Measurements from ENCODE around the gene CCR6. TPM values are rescaled to one million over a fixed set of nuclear protein-coding genes. Genes with fewer than 3 reads are reported as not detected.

The CCR6 gene
- total RNA-seq, 1 donor from 2014 or later: not detected

DNA sequence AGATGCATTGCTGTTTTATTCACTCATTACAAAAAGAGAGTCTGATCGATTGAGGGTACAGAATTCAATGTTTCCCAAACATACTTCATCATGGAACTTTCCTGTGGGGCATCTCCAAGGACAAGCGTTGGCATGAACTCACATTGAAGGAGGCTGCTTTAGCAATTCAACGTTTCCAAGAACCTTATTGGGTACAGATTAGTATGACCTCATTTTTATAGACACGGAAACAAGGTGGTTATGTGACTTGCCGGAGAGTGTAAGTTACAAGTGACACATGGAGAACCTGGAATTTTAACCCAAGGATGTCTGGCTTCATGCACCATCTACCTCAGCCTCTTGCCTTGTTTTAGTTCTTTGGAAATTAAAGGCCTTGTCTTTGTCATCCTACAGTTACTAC is 26.1 kb downstream of the CCR6 start:
- intact Hi-C loops (cut with DNase I): loop anchor here (10.0 kb wide), 1 partner anchor 374 kb away; no protein-coding TSS in a partner anchor
- H3K9me3 ChIP-seq: no peaks in the 10 kb centered on the region
- TF ChIP-seq, protein P1, sequence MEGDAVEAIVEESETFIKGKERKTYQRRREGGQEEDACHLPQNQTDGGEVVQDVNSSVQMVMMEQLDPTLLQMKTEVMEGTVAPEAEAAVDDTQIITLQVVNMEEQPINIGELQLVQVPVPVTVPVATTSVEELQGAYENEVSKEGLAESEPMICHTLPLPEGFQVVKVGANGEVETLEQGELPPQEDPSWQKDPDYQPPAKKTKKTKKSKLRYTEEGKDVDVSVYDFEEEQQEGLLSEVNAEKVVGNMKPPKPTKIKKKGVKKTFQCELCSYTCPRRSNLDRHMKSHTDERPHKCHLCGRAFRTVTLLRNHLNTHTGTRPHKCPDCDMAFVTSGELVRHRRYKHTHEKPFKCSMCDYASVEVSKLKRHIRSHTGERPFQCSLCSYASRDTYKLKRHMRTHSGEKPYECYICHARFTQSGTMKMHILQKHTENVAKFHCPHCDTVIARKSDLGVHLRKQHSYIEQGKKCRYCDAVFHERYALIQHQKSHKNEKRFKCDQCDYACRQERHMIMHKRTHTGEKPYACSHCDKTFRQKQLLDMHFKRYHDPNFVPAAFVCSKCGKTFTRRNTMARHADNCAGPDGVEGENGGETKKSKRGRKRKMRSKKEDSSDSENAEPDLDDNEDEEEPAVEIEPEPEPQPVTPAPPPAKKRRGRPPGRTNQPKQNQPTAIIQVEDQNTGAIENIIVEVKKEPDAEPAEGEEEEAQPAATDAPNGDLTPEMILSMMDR (IDR thresholded peaks at IDR 0.05): no peak
- no peaks in the 10 kb centered on the region for H3K27me3 ChIP-seq
- H3K4me1 ChIP-seq: no peaks in the 10 kb centered on the region
- no peak for DNase-seq (ENCODE audit: low spot score in 2 of 2)
- H3K27ac ChIP-seq: no peak overlapping the region
- H3K4me3 ChIP-seq: no peak overlapping the region
- no peaks in the 10 kb centered on the region for H3K36me3 ChIP-seq

DNA sequence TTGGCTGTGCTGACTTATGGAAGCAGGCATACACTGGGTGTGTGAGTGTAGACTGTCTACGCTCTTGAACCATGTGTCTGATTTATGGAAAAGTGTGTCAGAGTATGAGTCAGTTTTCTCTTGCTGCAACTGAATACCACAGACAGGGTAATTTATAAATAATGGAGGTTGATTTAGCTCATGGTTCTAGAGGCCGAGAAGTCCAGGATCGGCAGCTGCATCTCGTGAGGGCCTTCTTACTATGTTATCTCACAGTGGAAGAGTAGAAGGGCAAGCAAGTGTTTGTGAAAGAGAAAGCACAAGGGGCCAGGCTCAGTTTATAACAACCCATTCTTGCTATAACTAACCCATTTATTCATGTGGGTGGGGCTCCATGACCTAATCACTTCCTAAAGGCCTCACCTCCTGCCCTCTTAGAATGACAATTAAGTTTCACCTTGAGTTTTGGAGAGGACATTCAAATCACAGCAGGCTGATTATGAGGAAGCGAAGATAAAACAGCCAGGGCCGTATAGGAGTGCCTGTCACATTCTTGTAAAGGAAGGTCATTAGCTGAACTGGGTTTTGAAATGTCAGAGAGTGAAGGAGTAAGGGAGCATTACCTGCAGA is 28.1 kb downstream of the CCR6 start:
- intact Hi-C loops (cut with DNase I): no loop called here
- no peak overlapping the region for H3K4me3 ChIP-seq
- H3K27ac ChIP-seq: no peak overlapping the region
- no peaks in the 10 kb centered on the region for H3K36me3 ChIP-seq
- no peaks in the 10 kb centered on the region for H3K27me3 ChIP-seq
- H3K9me3 ChIP-seq: no peaks in the 10 kb centered on the region
- TF ChIP-seq, protein P1 (IDR thresholded peaks at IDR 0.05): no peak
- no peak for DNase-seq (ENCODE audit: low spot score in 2 of 2)
- H3K4me1 ChIP-seq: no peaks in the 10 kb centered on the region

DNA sequence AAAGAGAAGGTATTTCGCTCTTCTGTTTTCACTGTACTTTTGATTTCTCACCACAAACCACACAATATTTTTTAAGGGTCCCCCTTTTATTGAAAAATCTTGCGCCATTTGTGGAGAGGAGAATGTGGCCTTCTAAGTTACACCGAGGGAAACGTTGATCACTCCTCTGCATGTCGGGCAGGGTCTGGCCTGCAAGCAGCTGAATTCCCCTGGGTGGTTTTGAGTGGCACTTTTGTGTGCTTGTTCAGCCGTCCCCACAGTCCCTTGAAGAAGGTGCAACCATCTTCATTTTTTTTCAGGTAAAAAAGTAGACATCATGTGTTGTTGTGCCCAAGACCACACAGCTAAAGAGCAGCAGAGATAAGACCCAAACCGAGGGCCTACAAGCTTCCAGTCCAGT is 28.8 kb downstream of the CCR6 start:
- H3K9me3 ChIP-seq: no peaks in the 10 kb centered on the region
- H3K36me3 ChIP-seq: no peaks in the 10 kb centered on the region
- intact Hi-C loops (cut with DNase I): no loop called here
- TF ChIP-seq, protein P1 (IDR thresholded peaks at IDR 0.05): no peak
- DNase-seq (ENCODE audit: low spot score in 2 of 2): no peak
- H3K4me3 ChIP-seq: no peak overlapping the region
- H3K27ac ChIP-seq: no peak overlapping the region
- H3K27me3 ChIP-seq: no peaks in the 10 kb centered on the region
- H3K4me1 ChIP-seq: no peaks in the 10 kb centered on the region

DNA sequence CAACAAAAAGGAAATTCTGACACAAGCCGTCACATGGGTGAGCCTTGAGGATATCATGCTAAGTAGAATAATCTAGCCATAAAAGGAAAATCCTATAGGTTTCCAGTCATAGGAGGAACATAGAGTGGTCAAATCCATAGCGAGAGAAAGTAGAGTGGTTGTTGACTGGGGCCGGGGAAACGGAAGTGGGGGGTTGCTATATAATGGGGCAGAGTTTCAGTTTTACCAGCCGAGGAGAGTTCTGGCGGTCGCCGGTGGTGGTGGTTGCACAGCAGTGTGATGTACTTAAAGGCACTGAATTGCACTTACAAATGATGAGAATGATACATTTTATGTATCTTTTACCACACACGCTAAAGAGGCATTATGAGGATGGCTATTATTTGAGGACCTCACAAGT is 30.0 kb downstream of the CCR6 start:
- Histone ChIP-seq H3K36me3 (no peaks in the 10 kb centered on the region), H3K27ac (no peak overlapping the region), H3K27me3 (no peaks in the 10 kb centered on the region), H3K4me3 (no peak overlapping the region), H3K9me3 (no peaks in the 10 kb centered on the region), H3K4me1 (no peaks in the 10 kb centered on the region)
- TF ChIP-seq, protein P1 (IDR thresholded peaks at IDR 0.05): no peak
- no peak for DNase-seq (ENCODE audit: low spot score in 2 of 2)
- intact Hi-C loops (cut with DNase I): no loop called here

DNA sequence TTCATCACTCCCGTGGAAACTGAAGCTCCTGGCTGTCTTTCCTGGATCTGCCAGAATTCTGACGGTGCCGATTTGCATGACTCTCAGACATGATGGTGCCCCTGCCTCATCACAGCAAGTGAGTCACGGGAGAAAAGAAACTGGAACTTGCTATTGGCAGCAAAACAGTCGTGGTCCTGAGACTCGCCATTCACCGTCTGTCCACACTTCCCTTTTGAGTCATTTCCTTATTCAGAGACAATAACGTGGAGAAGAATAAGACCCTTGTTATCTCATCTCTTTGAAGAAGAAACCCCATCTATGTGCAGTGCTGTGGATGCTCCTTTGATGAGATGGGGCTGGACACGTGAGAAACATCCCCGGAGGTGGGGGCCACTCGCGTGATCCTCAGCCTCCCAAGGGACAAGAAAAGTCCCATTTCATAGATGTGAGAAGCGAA is 30.6 kb downstream of the CCR6 start:
- H3K27me3 ChIP-seq: no peaks in the 10 kb centered on the region
- TF ChIP-seq, protein P1 (IDR thresholded peaks at IDR 0.05): no peak
- intact Hi-C loops (cut with DNase I): no loop called here
- H3K27ac ChIP-seq: no peak overlapping the region
- no peaks in the 10 kb centered on the region for H3K9me3 ChIP-seq
- no peaks in the 10 kb centered on the region for H3K4me1 ChIP-seq
- no peak overlapping the region for H3K4me3 ChIP-seq
- DNase-seq (ENCODE audit: low spot score in 2 of 2): no peak
- H3K36me3 ChIP-seq: no peaks in the 10 kb centered on the region

DNA sequence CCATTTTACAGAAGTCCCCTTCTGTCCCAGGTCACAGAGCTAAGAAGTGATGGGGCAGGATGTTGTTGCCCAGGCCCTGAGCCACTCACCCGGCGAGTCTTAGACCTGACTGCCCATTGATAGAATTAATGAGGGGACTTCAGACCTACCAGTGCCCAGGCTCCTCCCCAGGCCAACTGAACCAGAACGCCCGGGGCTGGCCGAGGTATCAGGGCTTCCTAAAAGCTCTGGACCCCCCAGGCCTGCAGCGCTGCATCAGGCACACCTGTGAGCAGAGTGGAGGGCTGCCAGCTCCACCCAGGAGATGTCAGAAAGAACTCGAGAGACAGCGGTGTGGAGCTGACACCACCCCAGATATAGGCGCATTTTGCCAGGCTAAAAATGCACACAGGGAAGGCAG is 31.4 kb downstream of the CCR6 start:
- H3K27me3 ChIP-seq: no peaks in the 10 kb centered on the region
- no peak overlapping the region for H3K4me3 ChIP-seq
- no peaks in the 10 kb centered on the region for H3K9me3 ChIP-seq
- H3K27ac ChIP-seq: no peak overlapping the region
- no peaks in the 10 kb centered on the region for H3K36me3 ChIP-seq
- H3K4me1 ChIP-seq: no peaks in the 10 kb centered on the region
- intact Hi-C loops (cut with DNase I): no loop called here
- TF ChIP-seq, protein P1 (IDR thresholded peaks at IDR 0.05): no peak
- DNase-seq (ENCODE audit: low spot score in 2 of 2): no peak
